Activated T-cell treated with anti-CD3 and anti-CD28 coated beads for 48 hours (primary cell): ENCODE measurements around the gene STX1A.

Experiments
- DNase-seq: peaks from one replicate; pipeline ENCODE4 v3.0.0-alpha.2; 2020; ENCODE audit warnings: low read depth

The STX1A gene

GRCh38 chr7:73706126-73707044 lies 13.1 kb downstream of the STX1A start:
- DNase-seq: peak; percentile 45

DNA sequence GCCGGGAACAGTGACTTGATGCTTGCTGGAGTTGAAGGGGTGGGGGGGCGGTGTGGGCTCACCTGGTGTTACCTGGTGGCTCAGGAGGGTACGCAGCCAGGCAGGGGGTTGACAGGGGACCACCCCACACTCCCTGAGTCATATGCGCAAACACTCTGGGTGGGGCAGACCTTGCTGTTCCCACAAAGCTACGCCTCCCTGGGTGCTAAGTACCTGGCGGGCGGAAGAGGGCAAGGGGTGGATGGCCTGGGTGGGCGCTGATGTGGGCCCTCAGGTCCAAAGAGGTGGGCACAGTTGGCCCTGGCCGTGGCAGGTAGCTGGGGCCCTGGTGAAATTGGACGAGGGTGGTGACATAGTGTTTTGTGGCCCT lies 13.9 kb downstream of the STX1A start:
- DNase-seq: no peak

- DNase-seq: no peak
These were observed 14.6 kb downstream of the STX1A start for GRCh38 chr7:73704640-73705550.

GRCh38 chr7:73703757-73704639 lies 15.5 kb downstream of the STX1A start:
- peak; percentile 35 for DNase-seq

- DNase-seq: no peak
These were observed 16.2 kb downstream of the STX1A start for GRCh38 chr7:73703225-73703624.

GRCh38 chr7:73702665-73703064 lies 16.8 kb downstream of the STX1A start:
- DNase-seq: no peak

DNA sequence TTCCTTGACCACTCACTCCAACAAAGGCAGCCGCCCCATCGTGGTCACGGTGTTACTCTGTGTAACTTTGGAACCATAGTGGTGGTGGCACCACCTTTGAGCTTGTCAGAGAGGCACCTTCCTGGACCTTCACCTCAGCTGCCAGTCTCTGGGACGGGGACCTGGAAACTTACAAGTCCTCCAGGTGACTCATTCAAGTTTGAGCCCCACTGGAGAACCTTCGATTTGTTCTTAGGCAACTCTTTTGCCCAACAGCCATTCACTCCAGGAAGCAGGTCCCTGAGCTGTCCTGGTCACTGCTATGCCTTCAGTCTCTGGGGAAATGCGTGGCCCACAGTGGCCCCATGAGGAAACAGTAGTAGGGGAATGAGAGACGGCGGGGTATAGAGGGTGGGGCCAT lies 17.2 kb downstream of the STX1A start:
- DNase-seq: no peak

- DNase-seq: no peak
These were observed 18.0 kb downstream of the STX1A start for GRCh38 chr7:73701357-73701995.

DNA sequence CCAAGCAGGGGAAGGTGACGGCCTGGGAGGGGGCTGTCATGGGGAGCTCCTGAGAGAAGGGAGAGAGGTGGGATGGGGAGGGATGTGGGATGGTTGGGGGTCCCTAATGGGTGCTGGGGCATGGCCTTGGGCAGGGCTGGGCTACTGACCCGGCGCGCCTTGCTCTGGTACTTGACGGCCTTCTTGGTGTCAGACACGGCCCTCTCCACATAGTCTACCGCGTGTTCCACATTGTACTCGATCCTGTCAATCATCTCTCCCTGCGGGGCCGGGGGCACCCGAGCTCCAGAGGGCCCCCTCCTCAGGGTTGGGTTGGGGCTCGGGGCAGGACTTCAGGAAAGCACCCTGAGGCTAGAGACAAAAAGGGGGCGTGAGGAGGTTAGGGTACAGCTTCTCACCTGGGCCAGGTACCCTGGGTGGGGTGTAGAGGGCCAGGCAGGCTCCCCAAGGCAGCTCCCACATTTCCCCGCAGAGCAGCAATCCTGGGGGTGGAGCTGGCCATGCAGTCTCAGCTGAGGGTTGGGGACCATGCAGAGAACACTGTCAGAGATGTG lies 18.8 kb downstream of the STX1A start:
- no peak for DNase-seq

DNA sequence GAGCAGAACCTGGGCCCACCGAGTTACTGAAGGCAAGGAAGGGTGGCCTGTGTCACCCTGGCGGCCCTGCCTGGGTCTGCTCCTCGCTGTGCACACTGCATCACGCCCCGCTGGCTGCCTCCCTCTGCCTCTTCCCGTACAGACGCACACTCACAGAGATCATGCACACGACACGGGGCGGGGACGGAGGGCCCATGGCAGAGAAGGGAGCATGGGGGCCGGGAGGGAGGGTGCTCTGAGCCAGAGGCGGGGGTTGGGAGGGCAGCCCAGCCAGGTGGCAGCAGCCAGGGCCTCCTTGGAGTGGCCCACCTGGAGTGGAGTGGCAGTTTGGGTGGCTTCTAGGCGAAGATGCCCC lies 19.4 kb downstream of the STX1A start:
- no peak for DNase-seq

GRCh38 chr7:73699370-73700068 lies 19.9 kb downstream of the STX1A start:
- no peak for DNase-seq

GRCh38 chr7:73698410-73698809 lies 21.1 kb downstream of the STX1A start:
- DNase-seq: no peak

GRCh38 chr7:73696372-73696771 lies 23.1 kb downstream of the STX1A start:
- DNase-seq: no peak

- DNase-seq: no peak
These were observed 28.8 kb downstream of the STX1A start for GRCh38 chr7:73690646-73691045.

DNA sequence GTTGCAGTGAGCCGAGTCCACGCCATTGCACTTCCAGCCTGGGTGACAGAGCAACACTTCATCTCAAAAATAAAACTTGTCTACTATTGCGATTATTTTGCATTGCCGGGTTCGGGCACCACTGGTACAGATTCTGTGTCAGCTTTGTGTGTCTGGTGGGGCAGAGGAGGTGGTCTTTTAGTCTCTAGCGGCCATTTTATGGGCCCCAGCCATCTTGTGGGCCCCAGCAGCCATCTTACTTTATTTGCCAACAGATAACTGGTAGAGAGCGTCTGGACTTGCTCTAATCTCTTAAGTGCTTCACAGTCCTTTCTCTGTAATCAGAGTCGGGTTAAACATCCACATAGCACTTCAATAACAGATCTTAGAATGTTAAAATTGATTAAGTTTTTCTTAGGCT lies 31.2 kb downstream of the STX1A start:
- no peak for DNase-seq

- DNase-seq: no peak
These were observed 34.2 kb downstream of the STX1A start for GRCh38 chr7:73685311-73685710.

- DNase-seq: no peak
These were observed 35.4 kb downstream of the STX1A start for GRCh38 chr7:73683788-73684693.

GRCh38 chr7:73683056-73683787 lies 36.2 kb downstream of the STX1A start, which contains the start of the genes BUD23 and DNAJC30:
Gene BUD23, plus strand, starts transcription at chr7:73683597. Its CDS starts 29 bp downstream, at chr7:73683626.
Gene DNAJC30, minus strand, starts transcription at chr7:73683453. Its CDS starts 30 bp downstream, at chr7:73683423.
- peak; percentile 95 for DNase-seq

- DNase-seq: no peak
These were observed 36.8 kb downstream of the STX1A start for GRCh38 chr7:73682745-73683055.
